Measurements from ENCODE around the gene FAM20C.

Gene FAM20C

GRCh38 chr7:247636-248035 is 55.3 kb downstream of the FAM20C start:
- DNase-seq: no peak

- DNase-seq: no peak
These were observed 56.5 kb downstream of the FAM20C start for GRCh38 chr7:248732-249435.

GRCh38 chr7:249989-250388 is 57.6 kb downstream of the FAM20C start:
- DNase-seq: no peak

- DNase-seq: no peak
These were observed 58.2 kb downstream of the FAM20C start for GRCh38 chr7:250523-250922.

- DNase-seq: no peak
These were observed 58.6 kb downstream of the FAM20C start for GRCh38 chr7:251005-251404.

GRCh38 chr7:251446-252175 is 59.2 kb downstream of the FAM20C start:
- DNase-seq: no peak

GRCh38 chr7:252216-252965 is 60.0 kb downstream of the FAM20C start:
- no peak for DNase-seq

GRCh38 chr7:252981-253380 is 60.6 kb downstream of the FAM20C start:
- DNase-seq: no peak

GRCh38 chr7:253581-254336 is 61.4 kb downstream of the FAM20C start:
- DNase-seq: no peak

GRCh38 chr7:254337-255037 is 62.1 kb downstream of the FAM20C start:
- DNase-seq: no peak

- no peak for DNase-seq
These were observed 62.7 kb downstream of the FAM20C start for GRCh38 chr7:255038-255435.

- DNase-seq: no peak
These were observed 63.5 kb downstream of the FAM20C start for GRCh38 chr7:255721-256361.

- no peak for DNase-seq
These were observed 64.1 kb downstream of the FAM20C start for GRCh38 chr7:256461-256940.

GRCh38 chr7:256981-257646 is 64.7 kb downstream of the FAM20C start:
- no peak for DNase-seq

GRCh38 chr7:257647-257992 is 65.2 kb downstream of the FAM20C start:
- DNase-seq: no peak

GRCh38 chr7:258476-259190 is 66.3 kb downstream of the FAM20C start:
- DNase-seq: no peak

GRCh38 chr7:259191-259505 is 66.8 kb downstream of the FAM20C start:
- DNase-seq: no peak

- no peak for DNase-seq
These were observed 67.5 kb downstream of the FAM20C start for GRCh38 chr7:259751-260405.

GRCh38 chr7:260441-261281 is 68.3 kb downstream of the FAM20C start:
- no peak for DNase-seq

Measured in activated T-cell treated with anti-CD3 and anti-CD28 coated beads, Interleukin-2, amount 50 U/mL, for 48 hours (primary cell).